GM19328 (cell line): ENCODE measurements around the gene IPCEF1.

Experiments used
- ATAC-seq: cut with Tn5 transposase; IDR thresholded peaks from one replicate; pipeline ENCODE4 v1.9.1; 2021; ENCODE audit warnings: mild to moderate bottlenecking, moderate library complexity; ENCODE audit not compliant: unreplicated experiment

The IPCEF1 gene

DNA sequence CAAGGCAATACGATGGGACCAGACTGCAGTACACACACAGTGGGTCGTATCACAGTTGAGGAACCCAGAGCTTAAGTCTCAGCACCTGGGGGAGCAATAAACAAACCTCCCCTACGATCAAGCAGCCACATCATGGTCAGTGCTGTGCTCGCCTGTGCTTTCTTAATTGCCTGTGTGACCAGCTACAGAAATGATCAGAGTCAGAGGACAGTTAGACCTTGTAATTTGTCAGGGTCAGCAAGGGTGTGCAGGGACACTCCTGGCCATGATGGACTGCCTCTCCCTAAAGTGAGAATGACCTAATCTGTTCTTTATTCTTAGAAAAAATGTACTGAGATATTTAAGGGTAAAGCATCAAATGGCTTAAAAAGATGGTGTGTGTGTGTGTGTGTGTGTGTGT, 239.1 kb downstream of the IPCEF1 start:
- ATAC-seq = no peak

DNA sequence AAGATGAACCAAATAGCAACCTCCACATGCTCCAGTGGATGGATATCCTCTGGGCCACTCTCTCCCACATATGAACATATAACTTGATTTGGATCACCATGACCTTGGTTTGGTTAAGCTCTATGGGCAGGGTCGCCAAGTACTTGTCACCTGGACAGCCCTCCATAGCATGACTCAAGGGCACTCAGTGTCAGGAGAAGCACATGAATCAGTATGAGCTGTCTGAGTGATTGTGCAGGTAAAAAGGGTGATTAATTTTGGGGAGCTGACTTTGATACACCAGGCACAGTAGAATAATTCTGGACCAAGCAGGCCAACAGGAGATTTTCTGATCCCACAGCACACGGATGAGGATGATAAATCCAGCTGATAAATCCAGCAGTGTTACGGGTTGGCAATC, 243.2 kb downstream of the IPCEF1 start:
- no peak for ATAC-seq

DNA sequence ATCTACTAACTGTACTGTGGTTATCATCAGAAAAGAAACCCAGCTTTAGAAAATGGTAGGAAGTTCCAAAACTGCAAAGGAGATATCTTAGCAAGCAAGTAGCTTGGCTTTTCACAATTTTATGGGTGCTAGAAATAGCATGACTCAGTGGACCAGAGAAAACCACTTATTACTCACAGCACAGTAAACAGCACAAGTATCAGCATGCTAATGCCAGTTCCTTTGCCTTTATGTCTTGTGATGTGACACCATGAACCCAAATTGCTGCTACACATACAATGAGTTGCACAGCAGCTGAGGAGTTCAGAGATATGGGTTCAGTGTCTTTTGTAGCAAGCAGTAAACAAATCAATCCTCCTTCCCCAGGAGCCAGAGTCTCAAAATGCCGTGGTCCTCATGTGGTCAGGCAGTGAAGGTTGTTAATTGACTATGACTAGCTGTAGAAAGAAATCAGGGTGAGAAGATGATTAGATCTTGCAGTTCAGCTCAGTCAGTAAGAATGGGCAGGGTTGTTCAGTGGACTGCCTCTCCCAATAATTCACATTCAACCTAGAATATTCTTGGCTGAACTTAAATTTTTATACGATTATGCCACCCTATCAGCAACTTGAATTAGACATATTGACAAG, 244.3 kb downstream of the IPCEF1 start:
- no peak for ATAC-seq

DNA sequence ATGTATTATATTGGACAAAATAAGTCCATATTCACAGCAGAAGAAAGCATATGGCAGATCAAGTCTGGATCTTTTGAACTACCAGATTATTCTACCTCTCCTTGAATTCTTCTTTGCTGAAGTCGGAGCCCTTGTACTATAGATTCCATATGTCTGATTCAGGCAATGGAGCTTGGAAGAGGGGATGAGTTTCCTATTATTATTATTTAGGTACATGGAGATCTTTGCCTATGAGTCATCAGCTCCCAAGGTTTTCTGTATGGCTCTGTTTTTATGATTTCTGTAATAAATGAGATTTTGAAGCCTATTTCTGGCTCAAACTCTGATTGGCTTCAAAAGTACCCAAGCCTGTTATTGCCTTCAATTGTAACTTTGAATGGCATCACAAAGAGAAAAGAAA, 245.6 kb downstream of the IPCEF1 start:
- ATAC-seq = no peak

DNA sequence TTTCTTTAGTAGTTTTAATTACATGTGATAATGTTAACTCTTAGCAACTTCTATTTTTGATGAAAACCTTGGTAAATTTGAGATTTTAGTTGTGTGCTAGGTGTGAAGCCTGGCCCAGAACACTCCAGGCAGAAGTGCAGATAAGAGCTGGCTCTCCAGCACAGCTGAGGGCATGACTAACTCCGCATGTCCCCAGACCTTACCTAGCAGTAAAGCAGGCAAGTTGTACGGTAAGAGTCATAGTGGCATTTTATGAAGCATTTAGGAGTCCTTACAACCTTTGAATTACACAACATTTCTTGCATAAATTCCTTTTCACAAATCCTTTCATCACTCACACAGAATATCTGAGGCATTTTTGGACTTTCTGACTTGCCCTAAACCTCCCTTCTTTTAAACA, 250.4 kb downstream of the IPCEF1 start:
- ATAC-seq = no peak
